IMR-90 (cell line): ENCODE data around the gene NCCRP1. TPM values are rescaled to one million over a fixed set of nuclear protein-coding genes. Genes with fewer than 3 reads are reported as not detected.

Experiments
- ATAC-seq: fragments of 200-7000 bp; cut with Tn5 transposase; 2 replicates; pipeline ENCODE4 v1.9.1; 2020; ENCODE audit warnings: low read depth, mild to moderate bottlenecking, moderate library complexity
- BruUV-seq: library from RNA; stranded (reverse); fragments of 400-500 nt; replicated peaks from 2 replicates; lab custom pipeline; 2021; lab: Mats Ljungman, UMichigan
- CTCF ChIA-PET: fragments of 300-600 bp; formaldehyde crosslinking; extraction: SDS; loops from one replicate; lab custom pipeline; 2021; ENCODE audit warnings: antibody characterized with exemption; lab: Yijun Ruan, JAX
- POLR2A ChIA-PET: fragments of 300-600 bp; sonication (Branson Sonifier 250); formaldehyde crosslinking; loops from one replicate; lab custom pipeline; 2022; ENCODE audit warnings: antibody characterized with exemption; ENCODE audit not compliant: unreplicated experiment; lab: Charles Lee
- DNase-seq: peaks from one replicate; pipeline ENCODE4 v3.0.0; 2013
- H2AFZ ChIP-seq: replicated peaks from 2 replicates; pipeline ENCODE3; 2013; ENCODE audit warnings: low read length, mild to moderate bottlenecking; ENCODE audit not compliant: poor library complexity
- H2AK5ac ChIP-seq: 2 replicates; pipeline ENCODE4 v1.6.1; 2013; ENCODE audit warnings: low read depth, low read length, inconsistent platforms
- H2AK9ac ChIP-seq: replicated peaks from 2 replicates; pipeline ENCODE3; 2013; ENCODE audit warnings: mild to moderate bottlenecking, low read depth, low read length, moderate library complexity; ENCODE audit not compliant: poor library complexity
- H2BK120ac ChIP-seq: 2 replicates; pipeline ENCODE4 v1.6.1; 2013; ENCODE audit warnings: low read depth, low read length, inconsistent platforms
- H2BK15ac ChIP-seq: 3 replicates; pipeline ENCODE4 v1.6.1; 2013; ENCODE audit warnings: low read depth, low read length, inconsistent platforms
- H2BK20ac ChIP-seq: 2 replicates; pipeline ENCODE4 v1.6.1; 2013; ENCODE audit warnings: low read depth, mild to moderate bottlenecking, inconsistent platforms, low read length, moderate library complexity
- H2BK5ac ChIP-seq: 2 replicates; pipeline ENCODE4 v1.6.1; 2013; ENCODE audit warnings: mild to moderate bottlenecking, low read depth, low read length, inconsistent platforms; ENCODE audit not compliant: poor library complexity, severe bottlenecking
- H3K14ac ChIP-seq: replicated peaks from 2 replicates; pipeline ENCODE4 v1.6.1; 2013; ENCODE audit warnings: low read depth, low read length, inconsistent platforms
- H3K18ac ChIP-seq: 2 replicates; pipeline ENCODE4 v1.6.1; 2013; ENCODE audit warnings: low read depth, low read length, control low read depth
- H3K23ac ChIP-seq: 2 replicates; pipeline ENCODE4 v1.6.1; 2013; ENCODE audit warnings: low read depth, low read length, inconsistent platforms
- H3K27ac ChIP-seq: 2 replicates; pipeline ENCODE4 v1.5.1; 2013; ENCODE audit warnings: mild to moderate bottlenecking, control low read depth, low read length; ENCODE audit not compliant: insufficient read depth
- H3K27me3 ChIP-seq: 2 replicates; pipeline ENCODE4 v1.6.1; 2013; ENCODE audit warnings: low read length; ENCODE audit not compliant: control insufficient read depth, insufficient read depth
- H3K36me3 ChIP-seq: 2 replicates; pipeline ENCODE4 v1.6.1; 2013; ENCODE audit warnings: low read length, mixed read lengths; ENCODE audit not compliant: control insufficient read depth, insufficient read depth
- H3K4ac ChIP-seq: 2 replicates; pipeline ENCODE4 v1.6.1; 2013; ENCODE audit warnings: low read depth, low read length, inconsistent platforms
- H3K4me1 ChIP-seq: 2 replicates; pipeline ENCODE4 v1.6.1; 2013; ENCODE audit warnings: low read length, mixed read lengths; ENCODE audit not compliant: control insufficient read depth, insufficient read depth
- H3K4me2 ChIP-seq: 2 replicates; pipeline ENCODE4 v1.6.1; 2013; ENCODE audit warnings: low read depth, mild to moderate bottlenecking, control low read depth, low read length, moderate library complexity
- H3K4me3 ChIP-seq: 2 replicates; pipeline ENCODE4 v1.5.1; 2013; ENCODE audit warnings: low read depth, mild to moderate bottlenecking, control low read depth, low read length, moderate library complexity; ENCODE audit not compliant: insufficient read depth
- H3K56ac ChIP-seq: 2 replicates; pipeline ENCODE4 v1.6.1; 2013; ENCODE audit warnings: low read length, inconsistent platforms; ENCODE audit not compliant: insufficient read depth; ENCODE audit errors: extremely low read depth
- H3K79me1 ChIP-seq, 2 experiments: 2 replicates each; pipeline ENCODE4 v1.6.1; 2013; ENCODE audit warnings: low read length in 2 of 2, inconsistent platforms in 1 of 2, low read depth in 1 of 2
- H3K9ac ChIP-seq: 2 replicates; pipeline ENCODE4 v1.6.1; 2013; ENCODE audit warnings: low read depth, low read length, control low read depth
- H3K9me1 ChIP-seq: 2 replicates; pipeline ENCODE4 v1.6.1; 2013; ENCODE audit warnings: low read length, inconsistent platforms; ENCODE audit not compliant: insufficient read depth
- H3K9me3 ChIP-seq: 2 replicates; pipeline ENCODE4 v1.6.1; 2013; ENCODE audit warnings: low read length; ENCODE audit not compliant: control insufficient read depth, insufficient read depth
- H4K20me1 ChIP-seq: 2 replicates; pipeline ENCODE4 v1.6.1; 2013; ENCODE audit warnings: low read length, inconsistent platforms; ENCODE audit not compliant: insufficient read depth
- H4K5ac ChIP-seq: 2 replicates; pipeline ENCODE4 v1.6.1; 2013; ENCODE audit warnings: mild to moderate bottlenecking, low read depth, low read length, control low read depth
- H4K8ac ChIP-seq, 2 experiments: 2 replicates each; pipeline ENCODE4 v1.6.1; 2013; ENCODE audit warnings: low read depth in 2 of 2, low read length in 2 of 2, control low read depth in 1 of 2, inconsistent platforms in 1 of 2
- H4K91ac ChIP-seq: 2 replicates; pipeline ENCODE4 v1.6.1; 2013; ENCODE audit warnings: low read depth, low read length, inconsistent platforms; ENCODE audit not compliant: insufficient read depth
- BHLHE40 ChIP-seq: fragments of 150-350 bp; IDR thresholded peaks from 2 replicates; pipeline ENCODE4 v1.6.1; 2016; ENCODE audit warnings: mild to moderate bottlenecking, low read depth, low read length
- CEBPB ChIP-seq: IDR thresholded peaks from 2 replicates; pipeline ENCODE4 v1.6.1; 2012; ENCODE audit warnings: low read depth, low read length, improper control_type of control experiment
- CHD1 ChIP-seq: IDR thresholded peaks from 2 replicates; pipeline ENCODE4 v1.6.1; 2012; ENCODE audit warnings: low read depth, low read length, improper control_type of control experiment
- CTCF ChIP-seq: conservative IDR thresholded peaks from 2 replicates; pipeline ENCODE4 v1.5.1; 2012; ENCODE audit warnings: mild to moderate bottlenecking, low read depth, low read length, improper control_type of control experiment
- ELK1 ChIP-seq: fragments of 150-350 bp; IDR thresholded peaks from 2 replicates; pipeline ENCODE4 v1.6.1; 2016; ENCODE audit warnings: low read depth, mild to moderate bottlenecking, low read length, moderate library complexity, borderline replicate concordance
- FOS ChIP-seq: fragments of 150-350 bp; IDR thresholded peaks from 2 replicates; pipeline ENCODE4 v1.6.1; 2016; ENCODE audit warnings: low read depth, low read length
- MAFK ChIP-seq: IDR thresholded peaks from 2 replicates; pipeline ENCODE4 v1.6.1; 2012; ENCODE audit warnings: low read depth, low read length, improper control_type of control experiment
- MAZ ChIP-seq: IDR thresholded peaks from 2 replicates; pipeline ENCODE4 v1.6.1; 2012; ENCODE audit warnings: low read depth, mild to moderate bottlenecking, low read length, improper control_type of control experiment, moderate library complexity, borderline replicate concordance
- MXI1 ChIP-seq: IDR thresholded peaks from 2 replicates; pipeline ENCODE4 v1.6.1; 2012; ENCODE audit warnings: low read depth, mild to moderate bottlenecking, low read length, moderate library complexity, borderline replicate concordance
- RAD21 ChIP-seq: IDR thresholded peaks from 2 replicates; pipeline ENCODE4 v1.6.1; 2012; ENCODE audit warnings: low read length, improper control_type of control experiment
- RCOR1 ChIP-seq: IDR thresholded peaks from 2 replicates; pipeline ENCODE4 v1.6.1; 2012; ENCODE audit warnings: mild to moderate bottlenecking, low read length, improper control_type of control experiment; ENCODE audit not compliant: insufficient replicate concordance
- RFX5 ChIP-seq: IDR thresholded peaks from 2 replicates; pipeline ENCODE4 v1.8.0; 2012; ENCODE audit warnings: low read depth, mild to moderate bottlenecking, low read length, moderate library complexity
- SMC3 ChIP-seq: fragments of 150-350 bp; IDR thresholded peaks from 2 replicates; pipeline ENCODE4 v1.6.1; 2016; ENCODE audit warnings: low read depth, mild to moderate bottlenecking, antibody characterized with exemption, low read length, moderate library complexity
- WGBS, 2 experiments: methylation state at CpG; one replicate each; pipeline versions ENCODE4 v1.1.5 to v1.1.7; 2013; ENCODE audit warnings: missing lambda C conversion rate in 2 of 2; ENCODE audit not compliant: insufficient read length in 1 of 2; ENCODE audit errors: extremely low coverage in 2 of 2; 5-methylcytosine and 5-hydroxymethylcytosine counted together
- dilution Hi-C: fragments of 300-500 bp; cut with HindIII; formaldehyde crosslinking; loops from one replicate; pipeline ENCODE4 v1.14.3; 2018; ENCODE audit warnings: low sequenced_read_pairs; ENCODE audit not compliant: unreplicated experiment
- in situ Hi-C: fragments of 300-500 bp; cut with MboI; formaldehyde crosslinking; loops from 3 replicates; pipeline ENCODE4 v1.14.3; 2019; ENCODE audit warnings: low sequenced_read_pairs, inconsistent platforms, mixed read lengths
- intact Hi-C: fragments of 100-400 bp; cut with micrococcal nuclease; formaldehyde crosslinking; loops from 2 replicates; pipeline ENCODE4 v1.10.0; 2022
- polyA plus RNA-seq, 3 experiments: library from polyadenylated mRNA; depleted of rRNA; stranded (reverse); fragments of >200 nt; gene quantifications; 2 replicates each; pipeline ENCODE4 v1.2.3, GENCODE V29; 2012; ENCODE audit warnings: low replicate concordance in 1 of 3
- total RNA-seq: library from RNA; depleted of rRNA; stranded (reverse); fragments of >200 nt; gene quantifications from 2 replicates; pipeline ENCODE4 v1.2.3, GENCODE V29; 2012
- TF ChIP-seq, protein P1 (sequence below): fragments of 150-350 bp; IDR thresholded peaks from 2 replicates; pipeline ENCODE4 v1.6.1; 2017; ENCODE audit warnings: mild to moderate bottlenecking, antibody characterized with exemption, low read length, low read depth

Gene NCCRP1
- total and polyA plus RNA-seq, 2 of the 4 experiments (the other 2 are of a cell fraction), result not detected

DNA sequence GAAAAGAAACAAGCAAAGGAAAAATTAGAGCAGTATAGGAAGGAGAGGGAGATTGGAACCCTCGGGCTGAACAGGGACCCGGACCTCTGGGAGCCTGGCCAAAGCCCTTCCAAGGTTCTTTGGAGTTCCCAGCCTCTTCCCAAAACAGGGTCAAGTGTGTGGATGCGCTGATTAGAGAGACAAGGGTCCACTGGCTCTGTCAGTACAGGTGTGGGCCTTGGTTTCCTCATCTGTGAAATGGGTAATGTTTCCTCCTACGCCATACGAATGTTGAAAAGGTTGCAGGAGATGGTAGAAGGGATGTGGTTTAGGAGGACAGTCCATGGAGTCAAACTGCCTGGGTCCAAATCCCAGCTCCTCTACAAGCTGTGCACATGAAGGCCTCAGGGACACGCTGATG lies 9.4 kb downstream of the NCCRP1 start:
- CTCF ChIA-PET, result no interaction called here
- Histone ChIP-seq H3K27me3 (peaks cover 41% of the 10 kb centered on the region), H2BK20ac (no peak overlapping the region), H3K27ac (no peak overlapping the region), H2AK9ac (no peak overlapping the region), H3K4ac (no peak overlapping the region), H3K9me1 (no peaks in the 10 kb centered on the region), H3K79me1 (no peaks in the 10 kb centered on the region), H3K9me3 (no peaks in the 10 kb centered on the region), H3K56ac (no peak overlapping the region), H3K14ac (no peak overlapping the region), H3K4me2 (no peak overlapping the region), H4K8ac (no peak overlapping the region), H2BK5ac (no peak overlapping the region), H4K91ac (no peak overlapping the region), H3K23ac (no peak overlapping the region), H2AFZ (no peak overlapping the region), H4K20me1 (no peaks in the 10 kb centered on the region), H4K5ac (no peak overlapping the region), H2AK5ac (no peak overlapping the region), H3K18ac (no peak overlapping the region), H3K4me3 (no peak overlapping the region), H3K36me3 (no peaks in the 10 kb centered on the region), H2BK15ac (no peak overlapping the region), H2BK120ac (no peak overlapping the region), H3K9ac (no peak overlapping the region), H3K4me1 (no peaks in the 10 kb centered on the region)
- DNase-seq, result no peak
- intact Hi-C loops, result no loop called here
- TF ChIP-seq RCOR1 (no peak), CTCF (no peak), MAFK (no peak), MAZ (no peak), CHD1 (no peak), RAD21 (no peak), MXI1 (no peak), BHLHE40 (no peak), FOS (no peak), ELK1 (no peak), SMC3 (no peak), RFX5 (no peak), CEBPB (no peak)
- TF ChIP-seq, protein P1, sequence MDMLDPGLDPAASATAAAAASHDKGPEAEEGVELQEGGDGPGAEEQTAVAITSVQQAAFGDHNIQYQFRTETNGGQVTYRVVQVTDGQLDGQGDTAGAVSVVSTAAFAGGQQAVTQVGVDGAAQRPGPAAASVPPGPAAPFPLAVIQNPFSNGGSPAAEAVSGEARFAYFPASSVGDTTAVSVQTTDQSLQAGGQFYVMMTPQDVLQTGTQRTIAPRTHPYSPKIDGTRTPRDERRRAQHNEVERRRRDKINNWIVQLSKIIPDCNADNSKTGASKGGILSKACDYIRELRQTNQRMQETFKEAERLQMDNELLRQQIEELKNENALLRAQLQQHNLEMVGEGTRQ, result no peak
- ATAC-seq, result no peak
- POLR2A ChIA-PET, result no interaction called here
- in situ Hi-C loops, result loop anchor here (25.0 kb wide), 1 partner anchor 744 kb away; no protein-coding TSS in a partner anchor
- dilution Hi-C loops, result no loop called here
- no TSS peak for BruUV-seq
- WGBS, 2 experiments, result 83% methylated on average over 2 of the region's 6 CpGs; no CpG with 5 or more reads in 1 of the 2 experiments
